Measurements from ENCODE around the gene POU6F1.
"Not testable (repeated sequence)": the region's sequence is repeated elsewhere in the genome, so short reads cannot be mapped to it uniquely, and the experiment has no call there.

POU6F1 gene

GRCh38 chr12:51227962-51228361 is 10.1 kb upstream of the POU6F1 start:
- no peak for DNase-seq (ENCODE audit: low spot score)

- not testable (repeated sequence) for DNase-seq (ENCODE audit: low spot score)
Observed at GRCh38 chr12:51227112-51227511, 9.2 kb upstream of the POU6F1 start.

- DNase-seq (ENCODE audit: low spot score): no peak
Observed at GRCh38 chr12:51225771-51226170, 7.9 kb upstream of the POU6F1 start.

- no peak for DNase-seq (ENCODE audit: low spot score)
Observed at GRCh38 chr12:51225234-51225633, 7.4 kb upstream of the POU6F1 start.

GRCh38 chr12:51224625-51225024 is 6.8 kb upstream of the POU6F1 start:
- no peak for DNase-seq (ENCODE audit: low spot score)

- peak; percentile 53 for DNase-seq (ENCODE audit: low spot score)
Observed at GRCh38 chr12:51222461-51222860, 4.6 kb upstream of the POU6F1 start.

DNA sequence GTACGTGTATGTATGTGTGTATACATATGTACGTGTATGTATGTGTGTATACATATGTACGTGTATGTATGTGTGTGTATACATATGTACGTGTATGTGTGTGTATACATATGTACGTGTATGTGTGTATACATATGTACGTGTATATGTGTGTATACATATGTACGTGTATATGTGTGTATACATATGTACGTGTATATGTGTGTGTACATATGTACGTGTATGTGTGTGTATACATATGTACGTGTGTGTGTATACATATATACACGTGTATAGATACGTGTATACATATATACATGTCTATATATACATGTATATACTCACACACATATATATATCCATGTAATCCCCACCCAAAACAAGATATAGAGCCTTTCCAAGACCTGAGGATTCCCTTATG is 2.0 kb upstream of the POU6F1 start:
- not testable (repeated sequence) for DNase-seq (ENCODE audit: low spot score)

DNA sequence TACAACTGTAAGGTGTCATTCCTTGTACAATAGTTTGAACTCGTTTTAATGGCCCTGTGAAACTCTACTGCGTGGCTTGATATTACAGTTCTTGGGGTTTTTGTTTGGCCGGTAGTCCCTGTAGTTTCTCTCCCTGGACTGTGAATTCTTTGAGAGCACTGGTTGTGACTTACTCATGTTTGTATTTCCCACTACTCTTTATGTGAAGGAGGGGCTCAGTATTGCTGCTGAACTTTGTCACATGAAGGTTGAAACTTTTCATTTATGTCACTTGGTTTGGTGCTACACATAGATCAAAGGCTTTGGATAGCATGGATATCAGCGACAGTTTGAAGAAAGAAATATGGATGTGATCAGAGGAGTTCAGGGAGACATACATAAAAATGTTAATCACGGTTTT is 1.5 kb upstream of the POU6F1 start:
- no peak for DNase-seq (ENCODE audit: low spot score)

DNA sequence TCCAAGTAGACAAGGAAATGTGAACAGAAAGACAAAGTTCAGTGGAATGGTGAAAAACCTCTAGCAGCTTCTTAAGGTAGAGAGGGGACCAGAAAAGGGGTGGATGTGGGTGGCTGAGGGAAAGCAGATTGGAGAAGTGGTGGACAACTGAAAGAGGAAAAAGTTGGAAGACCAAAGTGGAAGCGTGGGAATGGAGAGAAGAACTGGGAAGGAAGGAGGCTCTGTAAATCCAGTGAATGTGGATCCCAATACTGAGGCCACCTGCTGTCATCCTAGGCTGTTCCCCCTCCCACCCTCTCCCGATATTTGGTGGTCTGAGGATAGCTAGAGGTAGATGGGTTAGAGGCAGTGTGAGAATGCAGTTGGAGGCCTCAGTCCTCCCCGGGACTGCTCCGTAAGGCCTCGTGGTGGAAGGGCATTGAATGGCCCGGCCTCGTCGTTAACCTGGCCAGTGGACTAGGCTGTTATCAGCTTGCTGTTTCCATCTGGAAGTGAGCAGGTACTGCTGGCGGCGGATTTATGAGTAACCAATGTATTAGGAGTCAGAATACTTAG is 822 bp upstream of the POU6F1 start:
- DNase-seq (ENCODE audit: low spot score): peak; percentile 61

DNA sequence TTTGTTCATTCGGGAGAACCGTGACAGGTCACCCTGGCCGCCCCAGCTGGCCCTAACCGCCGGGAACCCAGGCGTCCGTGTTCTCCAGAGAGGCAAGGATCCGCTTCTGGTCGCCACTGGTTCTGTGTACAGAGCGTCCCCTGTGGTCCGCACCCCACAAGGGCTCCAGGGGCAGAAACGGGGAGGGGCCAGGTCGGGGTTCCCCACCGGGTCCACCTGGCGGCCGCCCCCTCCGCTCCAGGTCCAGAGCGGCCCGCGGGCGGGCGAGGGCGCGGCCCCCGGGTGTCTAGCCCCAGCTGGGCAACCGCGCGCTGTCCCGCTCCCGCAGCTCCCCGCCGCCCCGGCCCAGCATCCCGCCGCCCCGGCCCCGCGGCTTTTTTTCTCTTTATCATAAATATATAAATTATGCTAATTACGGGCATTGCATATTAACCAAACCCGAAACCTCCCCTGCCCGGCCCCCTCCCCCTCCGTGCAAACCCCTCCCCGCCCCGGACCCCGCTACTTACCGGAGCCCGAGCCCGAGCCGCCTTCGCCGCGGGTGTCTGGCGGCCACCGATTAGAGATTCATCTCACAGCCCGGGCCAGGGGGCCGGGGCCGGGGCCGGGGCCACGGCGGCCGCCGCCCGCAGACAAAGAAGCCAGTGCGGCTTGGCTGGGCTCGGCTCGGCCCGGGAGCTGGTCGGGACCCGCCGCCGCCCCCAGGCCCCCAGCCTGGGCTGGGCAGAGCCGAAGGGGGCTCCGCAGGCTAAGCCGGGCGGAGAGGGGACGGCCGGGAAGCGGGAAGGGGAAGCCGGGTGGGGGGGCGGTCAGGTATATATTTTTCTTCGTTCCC is 512 bp downstream of the POU6F1 start:
- peak; percentile 34 for DNase-seq (ENCODE audit: low spot score)

- no peak for DNase-seq (ENCODE audit: low spot score)
Observed at GRCh38 chr12:51216642-51217041, 1.2 kb downstream of the POU6F1 start.

GRCh38 chr12:51214895-51215294 is 3.0 kb downstream of the POU6F1 start:
- no peak for DNase-seq (ENCODE audit: low spot score)

DNA sequence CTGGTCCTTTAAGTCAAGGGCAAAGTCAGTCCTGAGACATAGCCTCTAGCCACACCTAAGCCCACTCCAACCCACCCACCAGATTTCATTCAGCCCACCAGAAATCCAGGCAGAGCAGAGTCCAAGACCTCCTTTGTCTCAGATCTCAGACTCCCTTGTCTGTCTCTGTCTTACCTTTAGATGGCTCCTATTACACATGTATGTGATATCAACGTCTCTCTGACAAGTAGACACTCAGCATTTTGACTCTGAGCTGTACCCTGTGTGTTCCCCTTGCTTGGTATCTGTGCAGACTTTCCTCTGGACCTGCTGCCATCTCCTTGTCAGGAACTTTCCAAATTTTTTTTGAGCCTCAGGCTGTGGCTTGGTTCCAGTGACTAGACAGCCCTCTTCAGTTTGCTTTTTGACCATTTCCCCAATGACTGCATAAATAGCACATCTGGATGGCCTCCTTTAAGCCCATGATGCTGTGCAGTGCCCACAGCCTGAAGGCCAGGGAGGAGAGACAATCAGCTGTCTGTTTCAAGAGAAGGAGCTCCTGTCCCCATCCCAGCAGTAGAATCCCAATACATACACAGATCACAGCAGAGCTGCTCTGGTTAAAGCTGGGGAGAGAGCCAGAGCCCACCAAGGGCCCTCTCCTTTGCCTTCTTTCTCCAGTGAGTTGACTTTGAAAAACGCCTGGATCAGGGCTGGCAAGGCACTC is 7.0 kb downstream of the POU6F1 start:
- no peak for DNase-seq (ENCODE audit: low spot score)

GRCh38 chr12:51209259-51209658 is 8.6 kb downstream of the POU6F1 start:
- DNase-seq (ENCODE audit: low spot score): no peak

DNA sequence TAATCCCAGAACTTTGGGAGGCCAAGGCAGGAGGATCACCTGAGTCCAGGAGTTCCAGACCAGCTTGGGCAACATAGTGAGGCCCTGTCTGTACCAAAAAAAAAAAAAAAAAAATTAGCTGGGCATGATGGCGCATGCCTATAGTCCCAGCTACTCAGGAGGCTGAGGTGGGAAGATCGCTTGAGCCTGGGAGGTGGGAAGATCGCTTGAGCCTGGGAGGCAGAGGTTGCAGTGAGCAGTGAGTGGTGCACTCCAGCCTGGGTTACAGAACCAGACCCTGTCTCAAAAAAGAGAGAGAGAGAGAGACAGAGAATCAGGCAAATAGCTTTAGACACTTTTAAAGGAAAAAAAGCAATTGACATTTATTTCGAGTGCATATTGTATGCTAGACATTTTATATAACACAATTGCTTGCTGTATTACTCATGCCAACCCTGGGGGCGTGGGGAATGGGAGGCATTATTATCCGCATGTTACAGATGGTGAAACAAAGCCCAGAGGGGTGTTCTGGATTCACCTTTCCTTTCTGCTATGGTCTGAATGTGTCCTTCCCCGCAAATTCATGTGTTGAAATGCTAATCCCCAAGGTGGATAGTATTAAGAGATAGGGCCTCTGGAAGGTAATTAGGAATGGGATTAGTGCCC is 9.7 kb downstream of the POU6F1 start:
- DNase-seq (ENCODE audit: low spot score): no peak

GRCh38 chr12:51205350-51205749 is 12.5 kb downstream of the POU6F1 start:
- no peak for DNase-seq (ENCODE audit: low spot score)

DNA sequence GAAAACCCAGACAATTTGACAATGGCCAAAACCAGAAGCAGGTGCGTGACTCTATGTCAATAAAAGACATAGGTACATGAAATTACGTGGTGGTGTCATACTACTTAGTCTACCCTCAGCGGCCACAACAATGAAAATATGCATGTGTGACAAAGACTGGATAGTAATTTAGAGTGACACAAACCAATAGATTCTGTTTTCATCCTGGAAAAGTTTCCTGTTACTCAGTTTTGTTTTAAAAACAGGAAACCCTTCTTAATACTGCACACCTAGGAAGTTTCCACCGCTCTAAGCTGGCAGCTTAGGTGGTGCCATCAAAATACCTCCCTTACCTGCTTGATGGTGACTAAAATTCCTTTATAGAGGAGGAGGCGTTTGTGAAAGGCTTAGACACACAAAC is 15.1 kb downstream of the POU6F1 start:
- no peak for DNase-seq (ENCODE audit: low spot score)

DNA sequence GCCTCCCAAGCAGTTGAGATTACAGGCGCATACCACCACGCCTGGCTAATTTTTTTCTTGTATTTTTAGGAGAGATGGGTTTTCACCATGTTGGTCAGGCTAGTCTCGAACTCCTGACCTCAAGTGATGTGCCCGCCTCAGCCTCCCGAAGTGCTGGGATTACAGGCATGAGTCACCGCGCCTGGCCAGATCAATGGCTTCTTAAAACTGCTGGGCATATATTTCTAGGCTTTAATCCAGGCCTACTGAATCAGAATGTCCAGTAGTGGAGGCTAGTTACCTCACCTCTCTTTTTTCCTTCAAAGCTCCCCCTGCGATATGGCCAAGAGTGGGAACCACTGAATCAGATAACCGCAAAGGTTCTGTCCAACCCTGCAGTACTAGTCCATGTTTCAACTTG is 17.1 kb downstream of the POU6F1 start:
- DNase-seq (ENCODE audit: low spot score): no peak

GRCh38 chr12:51200156-51200555 is 17.7 kb downstream of the POU6F1 start:
- DNase-seq (ENCODE audit: low spot score): no peak

- no peak for DNase-seq (ENCODE audit: low spot score)
Observed at GRCh38 chr12:51199366-51199945, 18.4 kb downstream of the POU6F1 start.

DNA sequence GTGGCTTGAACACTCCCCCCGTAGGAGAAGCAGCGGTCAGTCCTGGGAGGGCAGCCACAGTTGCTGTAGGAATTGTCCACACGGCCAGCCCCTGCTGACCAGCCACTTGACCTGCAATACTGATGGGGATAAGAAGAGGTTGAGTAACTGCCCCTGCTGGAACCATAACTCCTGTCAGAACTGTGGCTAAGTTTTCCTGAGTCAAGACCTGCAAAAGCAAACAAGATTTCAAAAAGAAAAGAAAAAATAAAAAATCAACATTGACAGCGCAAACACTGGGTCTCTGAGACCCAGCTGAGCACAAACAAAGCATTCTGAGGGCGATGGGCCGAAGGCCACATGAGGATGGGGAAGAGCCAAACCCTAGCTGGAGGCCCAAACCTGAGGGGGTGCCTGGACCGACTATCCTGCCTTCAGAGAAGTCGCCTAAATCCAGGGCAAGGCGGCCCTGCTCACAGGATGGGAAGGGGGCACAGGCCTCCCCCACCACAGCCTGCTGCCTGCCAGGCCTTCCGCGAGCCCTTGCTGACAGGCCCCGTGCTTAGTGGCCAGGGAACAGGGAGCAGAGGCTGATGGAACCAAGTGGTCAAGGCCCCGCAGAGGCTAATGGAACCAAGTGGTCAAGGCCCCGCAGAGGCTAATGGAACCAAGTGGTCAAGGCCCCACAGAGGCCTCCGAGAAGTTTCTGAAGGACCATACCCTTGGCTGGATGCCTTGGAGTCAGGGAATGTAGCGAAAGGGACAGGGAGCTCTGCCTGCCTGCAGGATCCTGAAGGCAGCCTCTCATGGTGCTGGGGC is 19.1 kb downstream of the POU6F1 start:
- DNase-seq (ENCODE audit: low spot score): no peak

All from LoVo (cell line).